ENCODE results near the gene HBEGF.

GRCh38 chr5:140339636-140340035, 6.8 kb downstream of the HBEGF start:
- TF ChIP-seq CTCF (conservative IDR thresholded peaks at IDR 0.05 in 1 of 2, IDR thresholded peaks at IDR 0.05 in 1 of 2; ENCODE audit: low read depth in 1 of 2, low read length in 2 of 2) (no peak), EZH2 (IDR thresholded peaks at IDR 0.05; ENCODE audit: low read length, missing control alignments) (no peak)
